Liver (tissue), 9 donors: ENCODE results near the gene PES1. TPM values are rescaled to one million over a fixed set of nuclear protein-coding genes. Genes with fewer than 3 reads are reported as not detected.

Experiments
- DNase-seq: peaks from one replicate; pipeline ENCODE4 v3.0.0-alpha.2; 2017; ENCODE audit warnings: low spot score
- H3K27ac ChIP-seq, 2 donors: one replicate each; pipeline ENCODE4 v1.7.0; 2013; ENCODE audit warnings: inconsistent platforms in 2 of 2, low read length in 2 of 2, control low read depth in 1 of 2, low read depth in 1 of 2, mild to moderate bottlenecking in 1 of 2
- H3K27me3 ChIP-seq, 4 donors: one replicate each; pipeline versions ENCODE4 v1.6.1 to v1.7.0; 2013; ENCODE audit warnings: low read length in 3 of 4, inconsistent platforms in 1 of 4, mild to moderate bottlenecking in 1 of 4, moderate library complexity in 1 of 4; ENCODE audit not compliant: control insufficient read depth in 4 of 4, insufficient read depth in 4 of 4
- H3K36me3 ChIP-seq, 4 donors: one replicate each; pipeline versions ENCODE4 v1.6.1 to v1.7.0; 2013; ENCODE audit warnings: low read length in 3 of 4, mild to moderate bottlenecking in 3 of 4, low read depth in 1 of 4, moderate library complexity in 1 of 4; ENCODE audit not compliant: control insufficient read depth in 4 of 4, insufficient read depth in 3 of 4
- H3K4me1 ChIP-seq, 4 donors: one replicate each; pipeline versions ENCODE4 v1.6.1 to v1.7.0; 2013; ENCODE audit warnings: low read length in 3 of 4, mild to moderate bottlenecking in 3 of 4, moderate library complexity in 1 of 4; ENCODE audit not compliant: control insufficient read depth in 4 of 4, insufficient read depth in 4 of 4
- H3K4me3 ChIP-seq, 3 donors: one replicate each; pipeline versions ENCODE4 v1.6.1 to v1.7.0; 2013; ENCODE audit warnings: low read length in 3 of 3, control low read depth in 1 of 3, low read depth in 1 of 3, mild to moderate bottlenecking in 1 of 3
- H3K9ac ChIP-seq, 2 donors: one replicate each; pipeline ENCODE4 v1.7.0; 2013; ENCODE audit warnings: low read length in 2 of 2, mild to moderate bottlenecking in 2 of 2, moderate library complexity in 2 of 2, control low read depth in 1 of 2, low read depth in 1 of 2
- H3K9me3 ChIP-seq, 4 donors: one replicate each; pipeline versions ENCODE4 v1.6.1 to v1.7.0; 2013; ENCODE audit warnings: low read length in 3 of 4; ENCODE audit not compliant: control insufficient read depth in 4 of 4
- EGR1 ChIP-seq, 2 donors: IDR thresholded peaks; 2 replicates each; pipeline ENCODE4 v1.6.1; 2016 to 2018; ENCODE audit warnings: antibody characterized with exemption in 2 of 2, low read depth in 2 of 2
- FOXA1 ChIP-seq: IDR thresholded peaks from 2 replicates; pipeline ENCODE4 v1.6.1; 2016; ENCODE audit warnings: antibody characterized with exemption
- FOXA2 ChIP-seq: IDR thresholded peaks from 2 replicates; pipeline ENCODE4 v1.6.1; 2016; ENCODE audit warnings: antibody characterized with exemption
- GABPA ChIP-seq, 2 donors: IDR thresholded peaks in 1 of 2; conservative IDR thresholded peaks in 1 of 2; 2 replicates each; pipeline ENCODE4 v1.6.1; 2016; ENCODE audit warnings: antibody characterized with exemption in 2 of 2, mild to moderate bottlenecking in 1 of 2, moderate library complexity in 1 of 2
- JUND ChIP-seq, 2 donors: IDR thresholded peaks; 2 replicates each; pipeline ENCODE4 v1.6.1; 2016; ENCODE audit warnings: antibody characterized with exemption in 2 of 2
- NR2F2 ChIP-seq: IDR thresholded peaks from 2 replicates; pipeline ENCODE4 v1.6.1; 2016; ENCODE audit warnings: antibody characterized with exemption
- REST ChIP-seq: IDR thresholded peaks from 2 replicates; pipeline ENCODE4 v1.6.1; 2016; ENCODE audit warnings: antibody characterized with exemption, mild to moderate bottlenecking
- RXRA ChIP-seq, 2 donors: IDR thresholded peaks; 2 replicates each; pipeline ENCODE4 v1.6.1; 2017 to 2018; ENCODE audit warnings: antibody characterized with exemption in 2 of 2, mild to moderate bottlenecking in 1 of 2
- SP1 ChIP-seq: IDR thresholded peaks from 2 replicates; pipeline ENCODE4 v1.6.1; 2018; ENCODE audit warnings: antibody characterized with exemption, mild to moderate bottlenecking
- YY1 ChIP-seq: IDR thresholded peaks from 2 replicates; pipeline ENCODE4 v1.6.1; 2016; ENCODE audit warnings: antibody characterized with exemption, mild to moderate bottlenecking
- ZBTB33 ChIP-seq: IDR thresholded peaks from 2 replicates; pipeline ENCODE4 v1.6.1; 2016; ENCODE audit warnings: antibody characterized with exemption
- WGBS: extraction: QIAGEN DNeasy Blood & Tissue Kit; methylation state at CpG from one replicate; pipeline ENCODE4 v1.1.7; 2013; 5-methylcytosine and 5-hydroxymethylcytosine counted together
- polyA plus RNA-seq, 2 donors: library from polyadenylated mRNA; stranded (reverse) in 1 of 2; unstranded in 1 of 2; fragments of 200-250 nt in 1 of 2; fragments of >200 nt in 1 of 2; fragmentation: Nextera tagmentation in 1 of 2; extraction: Ambion mirVana in 1 of 2; gene quantifications; one replicate each; pipeline versions ENCODE4 v1.2.1 to v1.2.3, GENCODE V29; 2013 to 2015
- total RNA-seq, 2 donors: library from RNA; depleted of rRNA; stranded (reverse); fragments of >200 nt; gene quantifications; one replicate each; pipeline ENCODE4 v1.2.3, GENCODE V29; 2014
- TF ChIP-seq, protein P1 (sequence below): fragments of 150-350 bp; IDR thresholded peaks from 2 replicates; pipeline ENCODE4 v1.5.1; 2017; ENCODE audit warnings: improper control_type of control experiment, low read depth, low read length; ENCODE audit not compliant: missing input control
- TF ChIP-seq, protein P2 (sequence below): IDR thresholded peaks from 2 replicates; pipeline ENCODE4 v1.6.1; 2016; ENCODE audit warnings: antibody characterized with exemption
- donor health status: healthy.
- donor health status: healthy.
- donor health status: healthy.
- donor health status: healthy.
- donor health status: healthy.

Gene PES1
- total and polyA plus RNA-seq, 4 donors: 20.0 to 33.1 (median 22.3) TPM

GRCh38 chr22:30564761-30565119 is 27.0 kb downstream of the PES1 start:
- TF ChIP-seq FOXA2 (no peak), SP1 (no peak), FOXA1 (no peak), EGR1 (IDR thresholded peaks at IDR 0.05; ENCODE audit: low read depth in 2 of 2) (no peak), RXRA (IDR thresholded peaks at IDR 0.05) (no peak), JUND (IDR thresholded peaks at IDR 0.05) (no peak)
- TF ChIP-seq, protein P1, sequence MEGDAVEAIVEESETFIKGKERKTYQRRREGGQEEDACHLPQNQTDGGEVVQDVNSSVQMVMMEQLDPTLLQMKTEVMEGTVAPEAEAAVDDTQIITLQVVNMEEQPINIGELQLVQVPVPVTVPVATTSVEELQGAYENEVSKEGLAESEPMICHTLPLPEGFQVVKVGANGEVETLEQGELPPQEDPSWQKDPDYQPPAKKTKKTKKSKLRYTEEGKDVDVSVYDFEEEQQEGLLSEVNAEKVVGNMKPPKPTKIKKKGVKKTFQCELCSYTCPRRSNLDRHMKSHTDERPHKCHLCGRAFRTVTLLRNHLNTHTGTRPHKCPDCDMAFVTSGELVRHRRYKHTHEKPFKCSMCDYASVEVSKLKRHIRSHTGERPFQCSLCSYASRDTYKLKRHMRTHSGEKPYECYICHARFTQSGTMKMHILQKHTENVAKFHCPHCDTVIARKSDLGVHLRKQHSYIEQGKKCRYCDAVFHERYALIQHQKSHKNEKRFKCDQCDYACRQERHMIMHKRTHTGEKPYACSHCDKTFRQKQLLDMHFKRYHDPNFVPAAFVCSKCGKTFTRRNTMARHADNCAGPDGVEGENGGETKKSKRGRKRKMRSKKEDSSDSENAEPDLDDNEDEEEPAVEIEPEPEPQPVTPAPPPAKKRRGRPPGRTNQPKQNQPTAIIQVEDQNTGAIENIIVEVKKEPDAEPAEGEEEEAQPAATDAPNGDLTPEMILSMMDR: no peak
- TF ChIP-seq, protein P2, sequence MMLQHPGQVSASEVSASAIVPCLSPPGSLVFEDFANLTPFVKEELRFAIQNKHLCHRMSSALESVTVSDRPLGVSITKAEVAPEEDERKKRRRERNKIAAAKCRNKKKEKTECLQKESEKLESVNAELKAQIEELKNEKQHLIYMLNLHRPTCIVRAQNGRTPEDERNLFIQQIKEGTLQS: no peak

DNA sequence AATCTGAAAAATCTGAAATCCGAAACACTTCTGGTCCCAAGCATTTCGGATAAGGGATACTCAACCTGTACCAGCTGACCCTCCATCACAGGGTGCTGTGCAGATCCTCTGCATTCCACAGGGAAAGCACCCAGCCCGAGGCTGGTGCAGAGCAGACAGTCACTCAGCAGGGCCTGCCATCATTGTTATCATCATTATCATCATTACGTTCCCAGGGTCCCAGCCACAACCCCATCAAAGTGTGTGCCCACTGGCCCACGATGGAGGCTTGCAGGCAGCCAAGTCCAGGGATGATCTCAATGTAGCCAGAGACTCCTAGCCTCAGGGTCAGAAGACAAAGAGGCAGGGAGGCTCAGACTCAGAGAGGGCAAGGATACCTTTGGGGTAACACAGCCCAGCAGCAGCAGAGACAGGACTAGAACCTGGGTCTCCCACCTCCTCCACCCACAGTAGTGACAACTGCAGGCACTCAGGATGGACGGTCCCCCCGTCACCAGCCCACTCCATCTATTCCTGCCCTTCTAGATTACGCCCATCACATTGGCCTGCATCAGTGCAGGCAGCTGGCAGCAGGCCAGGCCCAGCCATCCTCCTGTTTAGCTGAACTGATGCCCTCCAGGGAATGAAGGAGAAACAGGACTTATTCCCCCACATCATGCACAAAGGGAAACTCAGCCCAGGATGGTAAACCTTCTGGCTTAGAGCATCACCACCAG is 27.5 kb downstream of the PES1 start:
- TF ChIP-seq FOXA1: no peak
- TF ChIP-seq EGR1 (IDR thresholded peaks at IDR 0.05; ENCODE audit: low read depth in 2 of 2): no peak
- TF ChIP-seq NR2F2: no peak
- TF ChIP-seq SP1: no peak
- TF ChIP-seq, protein P1: no peak
- Histone ChIP-seq H3K27ac (no peak overlapping the region), H3K9me3 (no peaks in the 10 kb centered on the region), H3K9ac (no peak overlapping the region), H3K4me3 (no peak overlapping the region), H3K27me3 (no peaks in the 10 kb centered on the region), H3K4me1 (no peaks in the 10 kb centered on the region), H3K36me3 (no peaks in the 10 kb centered on the region)
- 87% methylated on average over 8 of the region's 8 CpGs for WGBS
- DNase-seq: no peak

More at GRCh38 chr22:30564761-30565119, 27.0 kb downstream of the PES1 start:
- H3K27ac ChIP-seq: no peak overlapping the region
- no peak for DNase-seq
- H3K4me1 ChIP-seq: no peaks in the 10 kb centered on the region
- no peaks in the 10 kb centered on the region for H3K36me3 ChIP-seq
- no peak overlapping the region for H3K9ac ChIP-seq
- WGBS: 75% methylated on average over 3 of the region's 3 CpGs
- no peak overlapping the region for H3K4me3 ChIP-seq
- no peaks in the 10 kb centered on the region for H3K27me3 ChIP-seq
- no peaks in the 10 kb centered on the region for H3K9me3 ChIP-seq

DNA sequence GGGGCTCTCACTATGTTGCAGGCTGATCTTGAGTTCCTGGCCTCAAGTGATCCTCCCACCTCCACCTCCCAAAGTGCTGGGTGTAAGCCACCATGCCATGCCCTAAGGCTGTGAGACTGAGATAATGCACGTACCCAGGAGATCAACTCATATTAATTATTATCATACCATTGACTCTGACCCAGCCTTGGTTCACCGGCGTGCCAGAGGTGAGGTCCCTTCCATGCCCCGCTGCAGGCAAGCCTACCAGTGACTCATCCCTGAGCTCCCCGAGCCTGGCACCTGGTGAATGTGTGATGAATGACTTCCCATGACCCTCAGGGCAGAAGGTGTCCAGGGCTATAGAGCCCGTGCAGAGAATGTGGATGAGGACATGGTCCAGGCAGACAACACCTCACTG is 29.3 kb downstream of the PES1 start:
- Histone ChIP-seq H3K36me3 (no peaks in the 10 kb centered on the region), H3K9me3 (no peaks in the 10 kb centered on the region), H3K4me3 (no peak overlapping the region), H3K4me1 (no peaks in the 10 kb centered on the region), H3K9ac (no peak overlapping the region), H3K27ac (no peak overlapping the region), H3K27me3 (no peaks in the 10 kb centered on the region)
- WGBS: 89% methylated on average over 6 of the region's 6 CpGs
- no peak for DNase-seq
- TF ChIP-seq ZBTB33: no peak
- TF ChIP-seq GABPA (IDR thresholded peaks at IDR 0.05 in 1 of 2, conservative IDR thresholded peaks at IDR 0.05 in 1 of 2): no peak
- no peak for TF ChIP-seq YY1
- TF ChIP-seq JUND (IDR thresholded peaks at IDR 0.05): no peak
- no peak for TF ChIP-seq EGR1 (IDR thresholded peaks at IDR 0.05; ENCODE audit: low read depth in 2 of 2)
- TF ChIP-seq REST: no peak
- no peak for TF ChIP-seq SP1
